Liver (tissue), 9 donors: ENCODE data around the gene CCT7. TPM values are rescaled to one million over a fixed set of nuclear protein-coding genes. Genes with fewer than 3 reads are reported as not detected.

Experiments
- DNase-seq: peaks from one replicate; pipeline ENCODE4 v3.0.0-alpha.2; 2017; ENCODE audit warnings: low spot score
- H3K27ac ChIP-seq, 2 donors: one replicate each; pipeline ENCODE4 v1.7.0; 2013; ENCODE audit warnings: inconsistent platforms in 2 of 2, low read length in 2 of 2, control low read depth in 1 of 2, low read depth in 1 of 2, mild to moderate bottlenecking in 1 of 2
- H3K27me3 ChIP-seq, 4 donors: one replicate each; pipeline versions ENCODE4 v1.6.1 to v1.7.0; 2013; ENCODE audit warnings: low read length in 3 of 4, inconsistent platforms in 1 of 4, mild to moderate bottlenecking in 1 of 4, moderate library complexity in 1 of 4; ENCODE audit not compliant: control insufficient read depth in 4 of 4, insufficient read depth in 4 of 4
- H3K36me3 ChIP-seq, 4 donors: one replicate each; pipeline versions ENCODE4 v1.6.1 to v1.7.0; 2013; ENCODE audit warnings: low read length in 3 of 4, mild to moderate bottlenecking in 3 of 4, low read depth in 1 of 4, moderate library complexity in 1 of 4; ENCODE audit not compliant: control insufficient read depth in 4 of 4, insufficient read depth in 3 of 4
- H3K4me1 ChIP-seq, 4 donors: one replicate each; pipeline versions ENCODE4 v1.6.1 to v1.7.0; 2013; ENCODE audit warnings: low read length in 3 of 4, mild to moderate bottlenecking in 3 of 4, moderate library complexity in 1 of 4; ENCODE audit not compliant: control insufficient read depth in 4 of 4, insufficient read depth in 4 of 4
- H3K4me3 ChIP-seq, 3 donors: one replicate each; pipeline versions ENCODE4 v1.6.1 to v1.7.0; 2013; ENCODE audit warnings: low read length in 3 of 3, control low read depth in 1 of 3, low read depth in 1 of 3, mild to moderate bottlenecking in 1 of 3
- H3K9ac ChIP-seq, 2 donors: one replicate each; pipeline ENCODE4 v1.7.0; 2013; ENCODE audit warnings: low read length in 2 of 2, mild to moderate bottlenecking in 2 of 2, moderate library complexity in 2 of 2, control low read depth in 1 of 2, low read depth in 1 of 2
- H3K9me3 ChIP-seq, 4 donors: one replicate each; pipeline versions ENCODE4 v1.6.1 to v1.7.0; 2013; ENCODE audit warnings: low read length in 3 of 4; ENCODE audit not compliant: control insufficient read depth in 4 of 4
- ATF3 ChIP-seq: IDR thresholded peaks from 2 replicates; pipeline ENCODE4 v1.6.1; 2016; ENCODE audit warnings: antibody characterized with exemption
- CTCF ChIP-seq: fragments of 150-350 bp; IDR thresholded peaks from 2 replicates; pipeline ENCODE4 v1.5.1; 2017; ENCODE audit warnings: improper control_type of control experiment, low read depth, low read length; ENCODE audit not compliant: missing input control
- EGR1 ChIP-seq, 2 donors: IDR thresholded peaks; 2 replicates each; pipeline ENCODE4 v1.6.1; 2016 to 2018; ENCODE audit warnings: antibody characterized with exemption in 2 of 2, low read depth in 2 of 2
- FOXA1 ChIP-seq: IDR thresholded peaks from 2 replicates; pipeline ENCODE4 v1.6.1; 2016; ENCODE audit warnings: antibody characterized with exemption
- FOXA2 ChIP-seq: IDR thresholded peaks from 2 replicates; pipeline ENCODE4 v1.6.1; 2016; ENCODE audit warnings: antibody characterized with exemption
- GABPA ChIP-seq, 2 donors: IDR thresholded peaks in 1 of 2; conservative IDR thresholded peaks in 1 of 2; 2 replicates each; pipeline ENCODE4 v1.6.1; 2016; ENCODE audit warnings: antibody characterized with exemption in 2 of 2, mild to moderate bottlenecking in 1 of 2, moderate library complexity in 1 of 2
- HNF4A ChIP-seq, 2 donors: conservative IDR thresholded peaks; 2 replicates each; pipeline ENCODE4 v1.6.1; 2016; ENCODE audit warnings: antibody characterized with exemption in 2 of 2, mild to moderate bottlenecking in 2 of 2
- HNF4G ChIP-seq: IDR thresholded peaks from 2 replicates; pipeline ENCODE4 v1.6.1; 2016; ENCODE audit warnings: antibody characterized with exemption
- JUND ChIP-seq, 2 donors: IDR thresholded peaks; 2 replicates each; pipeline ENCODE4 v1.6.1; 2016; ENCODE audit warnings: antibody characterized with exemption in 2 of 2
- MAX ChIP-seq: IDR thresholded peaks from 2 replicates; pipeline ENCODE4 v1.6.1; 2016; ENCODE audit warnings: antibody characterized with exemption
- NR2F2 ChIP-seq: IDR thresholded peaks from 2 replicates; pipeline ENCODE4 v1.6.1; 2016; ENCODE audit warnings: antibody characterized with exemption
- RAD21 ChIP-seq, 2 donors: IDR thresholded peaks; 2 replicates each; pipeline ENCODE4 v1.6.1; 2016; ENCODE audit warnings: antibody characterized with exemption in 2 of 2, mild to moderate bottlenecking in 2 of 2
- RXRA ChIP-seq, 2 donors: IDR thresholded peaks; 2 replicates each; pipeline ENCODE4 v1.6.1; 2017 to 2018; ENCODE audit warnings: antibody characterized with exemption in 2 of 2, mild to moderate bottlenecking in 1 of 2
- SP1 ChIP-seq: IDR thresholded peaks from 2 replicates; pipeline ENCODE4 v1.6.1; 2018; ENCODE audit warnings: antibody characterized with exemption, mild to moderate bottlenecking
- TAF1 ChIP-seq: conservative IDR thresholded peaks from 2 replicates; pipeline ENCODE4 v1.6.1; 2016; ENCODE audit warnings: antibody characterized with exemption, mild to moderate bottlenecking
- YY1 ChIP-seq: IDR thresholded peaks from 2 replicates; pipeline ENCODE4 v1.6.1; 2016; ENCODE audit warnings: antibody characterized with exemption, mild to moderate bottlenecking
- ZBTB33 ChIP-seq: IDR thresholded peaks from 2 replicates; pipeline ENCODE4 v1.6.1; 2016; ENCODE audit warnings: antibody characterized with exemption
- WGBS: extraction: QIAGEN DNeasy Blood & Tissue Kit; methylation state at CpG from one replicate; pipeline ENCODE4 v1.1.7; 2013; 5-methylcytosine and 5-hydroxymethylcytosine counted together
- polyA plus RNA-seq, 2 donors: library from polyadenylated mRNA; stranded (reverse) in 1 of 2; unstranded in 1 of 2; fragments of 200-250 nt in 1 of 2; fragments of >200 nt in 1 of 2; fragmentation: Nextera tagmentation in 1 of 2; extraction: Ambion mirVana in 1 of 2; gene quantifications; one replicate each; pipeline versions ENCODE4 v1.2.1 to v1.2.3, GENCODE V29; 2013 to 2015
- total RNA-seq, 2 donors: library from RNA; depleted of rRNA; stranded (reverse); fragments of >200 nt; gene quantifications; one replicate each; pipeline ENCODE4 v1.2.3, GENCODE V29; 2014
- donor health status: healthy.
- donor health status: healthy.
- donor health status: healthy.
- donor health status: healthy.
- donor health status: healthy.

The CCT7 gene
- total and polyA plus RNA-seq, 4 donors = 83.7 to 115 (median 101) TPM

GRCh38 chr2:73208258-73208657 is 25.9 kb upstream of the CCT7 start:
- peaks cover 0 to 4% (median 0%) of the 10 kb centered on the region in 4 donors for H3K27me3 ChIP-seq
- DNase-seq = no peak
- 87% methylated on average over 3 of the region's 3 CpGs for WGBS
- H3K4me3 ChIP-seq = no peak overlapping the region
- H3K9ac ChIP-seq = no peak overlapping the region
- H3K36me3 ChIP-seq = no peaks in the 10 kb centered on the region
- H3K27ac ChIP-seq = no peak overlapping the region
- TF ChIP-seq CTCF (no peak), SP1 (no peak), FOXA2 (no peak), MAX (no peak), NR2F2 (no peak), HNF4A (conservative IDR thresholded peaks at IDR 0.05) (no peak), EGR1 (IDR thresholded peaks at IDR 0.05; ENCODE audit: low read depth in 2 of 2) (no peak), RAD21 (IDR thresholded peaks at IDR 0.05) (no peak), TAF1 (no peak), YY1 (no peak), GABPA (IDR thresholded peaks at IDR 0.05 in 1 of 2, conservative IDR thresholded peaks at IDR 0.05 in 1 of 2) (no peak), RXRA (IDR thresholded peaks at IDR 0.05) (no peak), ZBTB33 (no peak), JUND (IDR thresholded peaks at IDR 0.05) (no peak), ATF3 (no peak), FOXA1 (no peak)
- H3K9me3 ChIP-seq = no peaks in the 10 kb centered on the region
- H3K4me1 ChIP-seq = peaks cover 0 to 4% (median 2%) of the 10 kb centered on the region in 4 donors

GRCh38 chr2:73210019-73210418 is 24.1 kb upstream of the CCT7 start:
- H3K36me3 ChIP-seq = no peaks in the 10 kb centered on the region
- no peak overlapping the region for H3K9ac ChIP-seq
- no peak for DNase-seq
- H3K27me3 ChIP-seq = peaks cover 0 to 1% (median 0%) of the 10 kb centered on the region in 4 donors
- no peak for TF ChIP-seq ATF3
- no peak for TF ChIP-seq GABPA (IDR thresholded peaks at IDR 0.05 in 1 of 2, conservative IDR thresholded peaks at IDR 0.05 in 1 of 2)
- TF ChIP-seq JUND (IDR thresholded peaks at IDR 0.05) = no peak
- TF ChIP-seq FOXA2 = no peak
- TF ChIP-seq NR2F2 = no peak
- TF ChIP-seq TAF1 = no peak
- TF ChIP-seq RAD21 (IDR thresholded peaks at IDR 0.05) = no peak
- no peak for TF ChIP-seq HNF4G
- no peak for TF ChIP-seq YY1
- TF ChIP-seq HNF4A (conservative IDR thresholded peaks at IDR 0.05) = no peak
- no peak for TF ChIP-seq ZBTB33
- TF ChIP-seq EGR1 (IDR thresholded peaks at IDR 0.05; ENCODE audit: low read depth in 2 of 2) = no peak
- TF ChIP-seq FOXA1 = no peak
- no peak for TF ChIP-seq CTCF
- TF ChIP-seq MAX = no peak
- H3K4me3 ChIP-seq = no peak overlapping the region
- peaks cover 4 to 17% (median 7%) of the 10 kb centered on the region in 4 donors for H3K4me1 ChIP-seq
- 80% methylated on average over 4 of the region's 4 CpGs for WGBS
- H3K27ac ChIP-seq = no peak overlapping the region
- H3K9me3 ChIP-seq = no peaks in the 10 kb centered on the region
